DOHH2 (cell line): Measurements from ENCODE around the gene FABP6.

Experiments used
- H3F3A ChIP-seq: fragments of 200-600 bp; sonication (generic), shearing (Covaris generic); 2 replicates; pipeline ENCODE4 v1.6.0; 2016; ENCODE audit warnings: antibody characterized with exemption, mild to moderate bottlenecking; ENCODE audit not compliant: control insufficient read depth, insufficient read depth
- H3K27ac ChIP-seq: fragments of 200-600 bp; sonication (generic); 2 replicates; pipeline ENCODE4 v1.5.1; 2014; ENCODE audit warnings: low read depth, mild to moderate bottlenecking, low read length, moderate library complexity
- H3K27me3 ChIP-seq: fragments of 200-600 bp; sonication (generic); 2 replicates; pipeline ENCODE4 v1.6.1; 2014; ENCODE audit warnings: mild to moderate bottlenecking, low read length, mixed read lengths; ENCODE audit not compliant: control insufficient read depth
- H3K36me3 ChIP-seq: fragments of 200-600 bp; sonication (generic); 2 replicates; pipeline ENCODE4 v1.6.1; 2014; ENCODE audit warnings: mild to moderate bottlenecking, low read length, moderate library complexity, mixed read lengths; ENCODE audit not compliant: control insufficient read depth
- H3K4me1 ChIP-seq: fragments of 200-600 bp; sonication (generic); 2 replicates; pipeline ENCODE4 v1.6.1; 2014; ENCODE audit warnings: mild to moderate bottlenecking, low read length, mixed read lengths; ENCODE audit not compliant: control insufficient read depth
- H3K4me2 ChIP-seq: fragments of 200-600 bp; sonication (generic); 2 replicates; pipeline ENCODE4 v1.6.0; 2014; ENCODE audit warnings: mild to moderate bottlenecking, low read length, moderate library complexity
- H3K4me3 ChIP-seq: fragments of 200-600 bp; sonication (generic); 2 replicates; pipeline ENCODE4 v1.5.1; 2014; ENCODE audit warnings: mild to moderate bottlenecking, low read length, mixed read lengths
- H3K79me2 ChIP-seq: fragments of 200-600 bp; sonication (generic); 2 replicates; pipeline ENCODE4 v1.6.1; 2014; ENCODE audit warnings: mild to moderate bottlenecking, low read length, mixed read lengths; ENCODE audit not compliant: control insufficient read depth
- H3K9me2 ChIP-seq: fragments of 200-600 bp; sonication (generic); replicated peaks from 2 replicates; pipeline ENCODE4 v1.6.1; 2014; ENCODE audit warnings: mild to moderate bottlenecking, low read length, mixed read lengths; ENCODE audit not compliant: control insufficient read depth
- H3K9me3 ChIP-seq: fragments of 200-600 bp; sonication (generic); 2 replicates; pipeline ENCODE4 v1.6.1; 2014; ENCODE audit warnings: antibody characterized with exemption, low read length, mixed read lengths; ENCODE audit not compliant: control insufficient read depth, insufficient read depth
- H4K20me1 ChIP-seq: fragments of 200-600 bp; sonication (generic); 2 replicates; pipeline ENCODE4 v1.6.0; 2014; ENCODE audit warnings: low read depth, mild to moderate bottlenecking, antibody characterized with exemption, low read length, moderate library complexity; ENCODE audit not compliant: control insufficient read depth, insufficient read depth
- CTCF ChIP-seq: fragments of 200-600 bp; sonication (generic); IDR thresholded peaks from one replicate; pipeline ENCODE4 v1.5.1; 2014; ENCODE audit warnings: antibody characterized with exemption, mild to moderate bottlenecking, low read depth, low read length; ENCODE audit not compliant: poor library complexity, severe bottlenecking
- EZH2phosphoT487 ChIP-seq: fragments of 200-600 bp; sonication (generic); IDR thresholded peaks from 2 replicates; pipeline ENCODE4 v1.6.1; 2017; ENCODE audit warnings: borderline replicate concordance, mild to moderate bottlenecking, antibody characterized with exemption, low read length, moderate library complexity, mixed read lengths

Gene FABP6

GRCh38 chr5:160278343-160278742 is 49.0 kb downstream of the FABP6 start:
- no peaks in the 10 kb centered on the region for H3K36me3 ChIP-seq
- H3K4me1 ChIP-seq = no peaks in the 10 kb centered on the region
- no peak overlapping the region for H3K4me2 ChIP-seq
- no peaks in the 10 kb centered on the region for H3K9me3 ChIP-seq
- H3K27ac ChIP-seq = no peak overlapping the region
- TF ChIP-seq EZH2phosphoT487 (no peak), CTCF (no peak)
- no peak overlapping the region for H3K4me3 ChIP-seq
- H3F3A ChIP-seq = no peaks in the 10 kb centered on the region
- no peaks in the 10 kb centered on the region for H3K9me2 ChIP-seq
- H3K27me3 ChIP-seq = peaks cover 11% of the 10 kb centered on the region; the same call in 1 of the 2 replicates
- no peaks in the 10 kb centered on the region for H4K20me1 ChIP-seq
- H3K79me2 ChIP-seq = no peaks in the 10 kb centered on the region

- H3K27ac ChIP-seq = no peak overlapping the region
- peaks cover 11% of the 10 kb centered on the region; the same call in 1 of the 2 replicates for H3K27me3 ChIP-seq
- H4K20me1 ChIP-seq = no peaks in the 10 kb centered on the region
- TF ChIP-seq CTCF = no peak
- TF ChIP-seq EZH2phosphoT487 = no peak
- H3K9me2 ChIP-seq = no peaks in the 10 kb centered on the region
- H3K36me3 ChIP-seq = no peaks in the 10 kb centered on the region
- no peaks in the 10 kb centered on the region for H3F3A ChIP-seq
- H3K4me2 ChIP-seq = no peak overlapping the region
- H3K79me2 ChIP-seq = no peaks in the 10 kb centered on the region
- no peaks in the 10 kb centered on the region for H3K4me1 ChIP-seq
- H3K4me3 ChIP-seq = no peak overlapping the region
- H3K9me3 ChIP-seq = no peaks in the 10 kb centered on the region
These were observed 51.2 kb downstream of the FABP6 start for GRCh38 chr5:160280384-160281095.

GRCh38 chr5:160281275-160281674 is 52.0 kb downstream of the FABP6 start:
- Histone ChIP-seq H3K27ac (no peak overlapping the region), H3K4me1 (no peaks in the 10 kb centered on the region), H3K36me3 (no peaks in the 10 kb centered on the region), H3K4me2 (no peak overlapping the region), H3F3A (no peaks in the 10 kb centered on the region), H3K9me3 (no peaks in the 10 kb centered on the region), H3K4me3 (no peak overlapping the region), H3K9me2 (no peaks in the 10 kb centered on the region), H3K27me3 (peaks cover 11% of the 10 kb centered on the region; the same call in 1 of the 2 replicates), H3K79me2 (no peaks in the 10 kb centered on the region), H4K20me1 (no peaks in the 10 kb centered on the region)
- no peak for TF ChIP-seq CTCF
- no peak for TF ChIP-seq EZH2phosphoT487
